Erythroblast (primary cell): ENCODE measurements around the gene CGNL1.

Experiments used
- GATA1 ChIP-seq: IDR thresholded peaks from 2 replicates; pipeline ENCODE4 v1.6.1; 2011; ENCODE audit warnings: low read depth, mild to moderate bottlenecking, control low read depth, low read length, moderate library complexity
- POLR2A ChIP-seq: IDR thresholded peaks from 2 replicates; pipeline ENCODE4 v1.6.1; 2011; ENCODE audit warnings: mild to moderate bottlenecking, low read length

DNA sequence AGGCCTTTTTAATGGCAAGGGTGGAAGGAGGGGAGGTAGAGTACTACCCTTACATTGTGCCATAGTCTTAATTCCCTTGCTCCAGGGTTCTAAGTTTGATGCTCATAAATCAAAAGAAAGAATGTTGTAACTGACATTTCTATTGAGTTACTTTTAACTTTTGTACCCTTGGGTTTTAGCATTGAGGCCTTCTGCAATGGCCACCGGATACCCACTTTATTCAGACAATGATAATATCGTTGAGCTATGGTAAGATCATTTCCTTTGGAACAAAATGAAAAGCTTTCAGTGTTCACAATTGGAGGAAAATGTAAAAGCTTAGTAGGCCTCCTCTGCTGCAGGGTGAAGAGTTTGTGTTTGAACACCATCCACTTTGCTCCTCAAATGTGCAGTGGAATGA, 16.8 kb downstream of the CGNL1 start:
- TF ChIP-seq POLR2A (no peak), GATA1 (no peak)
